Medulla oblongata (tissue), 1 donor: Measurements from ENCODE around the gene COPS9.

Experiments used
- DNase-seq: peaks from one replicate; pipeline ENCODE4 v3.0.0-alpha.2; 2015; ENCODE audit errors: extremely low spot score

The COPS9 gene

GRCh38 chr2:240134466-240134865 is 1.6 kb downstream of the COPS9 start:
- DNase-seq: no peak

GRCh38 chr2:240133401-240133800 is 2.7 kb downstream of the COPS9 start:
- no peak for DNase-seq

DNA sequence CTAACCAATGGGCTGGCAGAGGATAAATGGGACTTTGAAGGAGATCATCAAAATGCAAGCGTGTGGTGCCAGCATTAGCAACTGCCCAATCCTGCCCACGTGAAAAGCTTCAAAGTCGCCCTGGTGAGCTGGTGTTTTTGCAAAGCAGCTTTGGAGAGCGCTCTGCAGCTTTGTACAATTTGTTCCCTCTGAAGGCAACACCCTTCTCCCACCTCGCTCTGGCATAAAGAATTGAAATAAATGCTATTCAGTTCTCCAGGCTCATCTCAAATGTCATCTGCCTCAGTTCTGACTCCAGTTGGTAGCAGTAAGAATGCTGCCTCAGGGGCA is 3.5 kb downstream of the COPS9 start:
- peak; percentile 78 for DNase-seq

DNA sequence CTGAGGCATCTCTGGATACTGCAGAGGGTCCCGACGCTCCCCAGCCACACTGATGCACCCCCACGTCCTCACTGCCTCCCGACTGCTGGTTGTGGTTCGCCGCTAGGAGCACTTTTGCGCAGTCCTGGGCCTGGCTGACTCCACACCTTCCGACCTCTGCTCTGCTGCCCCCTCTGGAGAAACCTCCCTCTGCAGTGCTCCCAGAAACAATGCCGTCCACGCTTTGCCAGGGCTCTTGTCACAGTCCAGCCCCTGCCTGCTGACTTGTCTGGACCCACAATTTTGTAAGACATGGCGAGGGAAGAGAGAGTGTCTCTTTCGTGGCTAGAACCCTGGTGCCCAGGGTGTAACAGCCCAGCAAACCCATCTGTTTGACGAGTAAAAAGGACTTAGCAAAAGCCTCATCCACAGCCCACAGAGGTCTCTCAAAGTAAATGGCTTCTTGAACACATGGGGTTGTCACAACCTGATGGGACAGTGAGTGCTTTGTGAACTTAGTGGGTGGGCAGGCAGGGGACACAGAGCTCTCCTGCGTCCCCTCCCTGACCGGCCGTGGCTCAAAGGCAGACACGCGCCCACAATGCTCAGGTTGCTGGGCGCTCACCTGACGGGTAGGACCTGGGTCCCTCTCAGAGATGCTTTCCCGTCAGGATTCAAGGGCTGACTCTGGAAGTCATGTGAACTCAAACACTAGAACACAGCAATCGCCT is 4.0 kb downstream of the COPS9 start:
- no peak for DNase-seq

- no peak for DNase-seq
Measured at GRCh38 chr2:240131296-240131695, 4.8 kb downstream of the COPS9 start.

GRCh38 chr2:240130393-240131195 is 5.5 kb downstream of the COPS9 start:
- no peak for DNase-seq

DNA sequence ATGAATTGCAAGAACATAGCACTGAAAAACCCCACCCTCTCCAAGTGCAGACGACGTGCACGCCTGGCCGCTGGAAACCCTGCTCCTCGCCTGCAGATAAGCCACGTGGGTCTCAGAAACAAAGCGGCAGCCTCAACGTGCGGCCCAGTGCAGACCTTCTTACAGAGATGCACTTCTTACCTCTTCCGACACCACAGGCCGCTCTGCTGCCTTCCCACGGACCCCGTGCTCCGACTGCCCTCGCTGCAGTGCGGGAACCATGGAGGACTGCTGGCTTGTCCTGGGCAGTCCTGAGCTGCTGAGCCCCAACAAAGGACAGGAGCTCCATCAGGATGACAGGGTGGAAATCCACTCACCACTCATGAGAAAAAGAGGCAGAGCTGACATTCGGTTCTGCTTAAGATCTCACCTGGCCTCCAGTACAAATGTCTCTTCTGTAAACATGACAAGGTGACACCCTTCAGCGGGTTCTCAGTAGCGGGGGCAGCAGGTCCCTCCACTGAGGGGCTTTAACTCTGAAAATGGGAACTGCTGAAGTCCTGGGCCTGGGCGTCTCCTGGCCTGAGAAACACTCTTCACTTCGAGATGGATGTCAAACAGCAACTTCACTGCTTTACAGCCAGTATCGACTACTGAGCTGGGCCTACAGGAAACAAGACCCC is 6.2 kb downstream of the COPS9 start:
- no peak for DNase-seq

DNA sequence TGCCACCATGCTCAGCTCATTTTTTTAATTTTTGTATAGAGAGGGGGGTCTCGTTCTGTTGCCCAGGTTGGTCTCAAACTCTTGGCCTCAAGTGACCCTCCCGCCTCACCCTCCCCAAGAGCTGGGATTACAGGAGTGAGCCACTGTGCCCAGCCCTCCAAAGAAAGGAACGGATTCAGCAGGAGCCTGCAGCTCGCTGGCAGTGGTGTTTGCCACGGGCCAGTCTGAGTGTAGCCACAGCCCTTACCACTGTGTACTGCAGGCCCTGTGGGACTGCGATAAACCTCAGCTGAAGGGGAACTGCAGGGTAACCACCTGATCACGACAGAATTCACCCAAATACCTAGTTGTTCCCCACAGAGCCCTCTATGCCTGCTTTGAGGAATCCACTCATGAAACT is 6.8 kb downstream of the COPS9 start:
- DNase-seq: no peak

- no peak for DNase-seq
Measured at GRCh38 chr2:240128608-240129145, 7.4 kb downstream of the COPS9 start.

DNA sequence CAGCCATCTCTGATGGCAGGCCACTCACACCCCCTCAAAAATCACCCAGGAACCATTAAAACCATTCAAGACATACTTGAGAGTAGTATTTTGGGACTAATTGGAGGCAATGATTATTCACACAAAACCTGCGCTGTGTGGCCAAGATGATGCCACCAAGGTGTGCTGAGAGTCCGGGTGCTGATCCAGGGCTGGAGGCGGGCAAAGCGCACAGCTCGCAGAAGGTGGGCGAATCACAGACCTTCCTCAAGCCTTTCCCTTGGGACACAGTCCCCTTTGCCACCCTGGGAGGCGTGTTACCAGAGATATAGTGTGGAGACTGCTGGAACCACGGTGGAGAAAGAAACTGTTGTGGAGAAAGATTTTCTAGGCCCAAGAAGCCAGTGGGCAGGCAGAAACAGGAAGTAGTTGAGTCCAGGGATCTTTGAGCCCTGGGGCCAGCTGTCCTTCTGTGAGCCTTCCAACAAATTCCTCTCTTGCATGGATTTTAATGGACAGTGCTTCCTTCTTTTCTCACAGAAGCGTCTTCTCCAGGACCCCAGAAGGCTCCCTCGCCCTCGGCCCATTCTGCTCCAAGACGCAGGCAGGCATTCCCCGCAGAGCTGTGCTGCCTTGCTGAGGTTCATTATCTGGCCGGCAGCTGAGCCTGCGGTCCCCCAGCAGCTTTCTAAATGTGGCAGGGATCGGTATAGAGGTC is 8.0 kb downstream of the COPS9 start:
- DNase-seq: no peak

DNA sequence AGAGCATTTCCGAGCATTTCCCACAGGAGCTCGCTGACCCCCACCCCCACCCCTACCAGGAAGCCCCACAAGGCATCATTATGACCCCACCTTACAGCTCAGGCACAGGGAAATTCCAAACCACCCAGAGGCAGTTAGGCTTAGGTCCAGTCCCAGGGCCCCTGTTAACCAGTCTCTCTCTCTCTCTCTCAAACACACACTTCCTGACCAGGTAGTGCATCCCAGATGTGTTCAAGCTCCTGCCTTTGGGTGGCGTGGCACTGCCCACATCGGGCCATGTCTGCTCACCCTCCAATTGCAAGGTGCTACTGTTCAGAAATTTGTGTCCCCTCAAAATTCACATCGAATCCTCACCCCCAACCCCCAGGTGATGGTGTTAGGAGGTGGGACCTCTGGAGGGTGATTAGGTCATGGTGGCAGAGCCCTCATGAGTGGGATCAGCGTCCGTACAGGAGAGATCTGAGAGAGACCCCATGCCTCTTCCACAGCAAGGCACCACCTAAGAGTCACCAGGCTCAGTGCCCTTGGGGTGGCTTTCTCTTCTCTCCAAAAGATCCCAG is 8.8 kb downstream of the COPS9 start:
- no peak for DNase-seq

GRCh38 chr2:240126731-240127130 is 9.4 kb downstream of the COPS9 start:
- DNase-seq: no peak

GRCh38 chr2:240125742-240126141 is 10.4 kb downstream of the COPS9 start:
- no peak for DNase-seq

GRCh38 chr2:240124651-240125030 is 11.5 kb downstream of the COPS9 start:
- no peak for DNase-seq

GRCh38 chr2:240123821-240124650 is 12.1 kb downstream of the COPS9 start:
- no peak for DNase-seq

DNA sequence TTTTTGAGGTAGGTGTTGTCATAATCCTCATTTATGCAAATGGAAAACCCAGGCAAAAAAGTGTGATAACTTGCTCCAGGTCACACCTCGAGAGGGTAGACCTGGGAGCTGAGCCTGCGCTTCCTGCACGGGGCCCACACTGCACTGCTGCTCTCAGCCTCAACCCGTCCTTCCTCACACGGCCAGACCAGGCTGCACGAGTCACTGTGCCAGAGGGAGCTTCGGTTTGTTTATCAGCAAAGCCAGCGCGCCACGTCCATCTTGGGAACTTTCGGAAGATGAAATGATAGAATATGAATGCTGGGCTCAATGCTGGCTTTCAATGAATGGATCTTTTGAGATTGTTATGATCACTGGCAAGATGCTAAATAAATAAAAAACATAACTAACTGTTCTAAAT is 14.4 kb downstream of the COPS9 start:
- no peak for DNase-seq

DNA sequence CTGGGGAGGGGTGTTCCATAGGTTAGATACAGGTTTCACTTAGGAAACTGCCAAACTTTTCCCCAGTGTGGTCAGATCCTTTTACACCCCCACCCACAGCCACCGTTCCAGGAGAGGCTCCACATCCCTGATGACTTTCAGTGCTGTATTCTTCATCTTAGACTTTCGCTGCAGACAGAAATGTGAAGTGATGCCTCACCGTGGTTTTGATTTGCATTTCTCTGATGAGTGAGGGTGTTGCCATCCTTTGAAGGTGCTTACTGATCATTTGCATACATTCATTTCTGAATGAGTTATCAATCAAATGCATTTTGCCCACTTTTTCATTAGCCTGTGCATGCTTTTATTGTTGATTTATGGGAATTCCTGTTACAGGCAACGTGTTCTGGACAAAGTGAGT is 14.9 kb downstream of the COPS9 start:
- DNase-seq: no peak

GRCh38 chr2:240114233-240114632 is 21.9 kb downstream of the COPS9 start:
- no peak for DNase-seq

DNA sequence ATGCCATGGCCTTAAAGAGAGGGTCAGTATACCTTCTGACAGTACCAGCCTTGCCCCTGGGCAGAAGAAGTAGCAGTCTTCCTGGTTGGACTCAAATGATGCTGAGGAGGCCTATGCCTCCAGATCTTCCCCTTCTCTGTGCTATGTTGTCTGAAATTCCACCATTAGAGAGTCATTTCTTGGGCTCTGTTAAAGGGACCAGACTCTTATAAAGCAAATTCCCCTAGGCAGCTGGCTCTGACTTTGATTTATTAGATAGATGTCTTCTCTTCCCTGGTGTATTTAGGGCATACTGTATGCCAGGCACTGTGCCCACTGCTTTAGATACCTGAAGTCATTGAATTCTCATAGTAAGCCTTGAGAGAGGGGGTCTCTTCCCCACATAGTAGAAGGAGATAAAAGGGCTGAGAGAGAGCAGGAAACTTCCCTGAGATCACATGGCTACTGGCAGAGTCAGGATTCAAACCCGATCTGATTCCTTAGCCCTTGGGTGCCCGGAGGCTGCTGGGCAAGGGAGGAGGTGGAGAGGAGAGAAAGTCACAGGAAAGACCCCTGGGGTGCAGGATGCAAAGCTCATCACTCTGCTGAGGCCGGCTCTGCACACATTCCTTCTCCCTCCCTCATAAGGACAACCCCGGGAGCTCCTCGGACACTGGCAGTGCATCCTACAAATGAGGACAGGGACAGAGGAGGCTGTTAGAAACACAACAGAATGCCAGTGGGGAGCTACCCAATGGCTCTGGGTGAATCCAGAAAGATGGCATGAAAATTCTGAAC is 23.0 kb downstream of the COPS9 start:
- no peak for DNase-seq

- no peak for DNase-seq
Measured at GRCh38 chr2:240111253-240111652, 24.9 kb downstream of the COPS9 start.
